GM19452 (cell line): ENCODE data around the gene SNAPC1.
A peak's percentile ranks its signal among the peaks of the same experiment; 100 is the strongest.

Experiments used
- ATAC-seq: cut with Tn5 transposase; IDR thresholded peaks from one replicate; pipeline ENCODE4 v1.9.1; 2021; ENCODE audit not compliant: unreplicated experiment

Gene SNAPC1

DNA sequence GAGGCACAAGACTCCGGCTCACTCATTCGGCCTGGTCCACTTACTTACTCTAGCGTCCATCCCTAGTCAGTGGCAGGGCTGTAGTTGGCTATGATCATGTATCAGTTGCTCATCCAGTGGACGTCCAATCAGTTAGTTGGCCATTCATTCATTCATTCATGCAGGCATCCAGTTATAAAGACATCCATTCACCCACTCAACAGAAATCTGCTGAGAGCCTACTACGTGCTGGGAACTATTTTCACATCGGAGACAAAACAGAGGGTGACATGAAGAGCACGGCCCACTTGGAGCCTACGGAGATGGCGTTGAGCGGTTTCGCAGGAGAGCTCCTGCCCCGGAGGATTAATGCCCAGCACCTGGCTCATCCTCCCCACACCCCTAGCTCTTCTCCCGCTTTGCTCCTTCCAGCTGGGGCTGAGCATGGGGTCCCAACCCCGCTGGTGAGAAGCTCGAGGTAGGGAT is 49.7 kb downstream of the SNAPC1 start:
- ATAC-seq = no peak

DNA sequence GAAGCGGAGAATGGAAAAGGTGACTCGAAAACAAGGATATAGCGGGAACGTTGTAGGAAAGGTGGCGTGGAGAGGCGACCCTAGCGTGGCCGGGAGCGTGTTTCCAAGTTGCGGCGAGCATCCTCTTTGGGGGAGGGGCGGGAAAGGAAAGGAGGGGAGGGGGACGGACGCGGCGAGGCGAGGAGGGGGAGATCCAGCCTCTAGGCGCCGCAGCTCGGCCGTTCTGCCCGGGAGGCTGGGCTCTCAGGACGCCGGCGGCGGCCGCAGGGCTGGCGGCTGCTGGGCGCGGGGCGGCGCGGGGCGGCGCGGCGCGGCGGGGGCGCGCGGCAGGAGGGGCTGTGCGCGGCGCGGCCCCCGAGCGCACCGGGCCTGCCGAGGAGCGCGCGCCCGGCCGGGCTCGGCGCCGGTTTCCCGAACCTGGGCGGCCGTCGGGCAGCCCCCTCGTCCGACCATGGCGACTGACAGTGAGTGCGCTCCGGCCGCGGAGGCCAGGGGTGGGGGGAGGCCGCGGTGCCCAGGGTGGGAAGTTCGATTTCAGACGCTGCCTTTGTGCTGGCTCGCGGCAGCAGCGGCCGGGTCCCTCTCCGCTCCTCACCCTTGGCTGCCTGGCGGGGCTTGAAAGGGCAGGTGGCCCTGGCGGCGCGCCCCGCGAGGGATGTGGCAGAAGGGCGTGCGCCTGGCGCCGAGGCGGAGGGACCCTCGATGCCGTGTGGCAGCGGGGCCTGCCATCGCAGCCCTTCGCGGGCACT is 50.3 kb downstream of the SNAPC1 start, which contains the start of gene SYT16:
Gene SYT16 (plus strand): TSS at position 357 of the 749 bp plus-strand sequence.
- ATAC-seq = no peak

DNA sequence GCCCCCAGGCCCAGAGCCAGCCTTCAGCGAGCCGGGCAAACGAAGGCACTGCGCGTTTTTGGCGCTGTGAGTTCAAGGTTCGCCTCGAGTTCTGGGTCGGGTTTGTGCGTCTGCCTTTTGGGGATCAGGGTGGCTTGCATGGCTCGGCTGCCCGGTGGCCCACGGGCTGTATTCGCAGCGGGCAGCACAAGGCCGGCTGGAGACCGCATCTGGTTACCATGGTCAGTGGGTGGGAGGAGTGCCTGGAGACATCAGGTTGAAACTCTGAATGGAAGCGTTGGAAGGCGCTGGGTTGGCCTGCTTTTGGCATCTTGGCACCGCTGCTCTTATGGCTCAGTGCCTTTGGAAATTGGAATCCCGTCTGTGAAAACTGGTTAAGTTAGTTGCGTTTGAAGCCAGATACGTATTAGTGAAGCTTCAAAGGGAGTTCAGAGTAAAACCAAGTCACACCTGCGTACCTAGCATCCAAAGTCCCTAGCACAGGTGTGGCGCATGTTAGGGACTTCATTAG is 50.9 kb downstream of the SNAPC1 start:
- no peak for ATAC-seq

DNA sequence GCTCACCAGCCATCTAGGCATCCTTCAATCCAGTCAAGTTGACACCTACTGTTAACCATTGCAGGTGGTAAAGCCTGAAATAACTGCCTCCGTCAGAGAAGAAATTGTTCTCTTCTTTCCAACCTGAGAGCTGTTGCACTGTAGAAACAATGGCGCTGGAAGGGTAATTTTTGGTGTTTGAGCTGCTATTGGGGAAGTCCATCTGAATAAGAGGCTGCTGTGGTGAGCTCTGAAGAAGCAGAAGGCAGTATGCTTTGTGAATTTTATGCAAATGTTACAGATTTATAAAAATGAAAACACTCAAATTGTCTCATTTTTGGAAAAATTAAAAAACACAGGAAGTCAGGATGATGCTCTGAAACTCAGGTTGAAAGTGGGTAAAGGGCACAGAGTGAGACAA is 60.2 kb downstream of the SNAPC1 start:
- ATAC-seq = no peak

DNA sequence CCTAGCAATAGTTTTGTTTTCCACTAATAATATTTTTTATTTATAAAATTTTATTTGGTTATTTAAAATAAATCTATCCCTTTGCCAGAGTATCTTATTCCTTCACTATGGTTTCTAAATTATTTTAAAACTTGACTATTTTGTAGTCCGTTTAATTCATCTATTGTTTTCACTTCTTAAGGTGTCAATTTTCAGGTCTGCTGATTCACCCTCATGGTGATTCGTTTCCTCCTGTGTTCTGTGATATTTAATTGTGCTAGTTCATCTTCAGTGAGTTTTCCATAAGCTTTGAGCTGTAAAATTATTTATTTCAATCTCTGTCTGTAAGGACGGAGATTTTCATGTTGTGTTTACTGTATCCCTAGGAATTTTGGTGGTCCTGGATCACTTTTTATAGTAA is 70.6 kb downstream of the SNAPC1 start:
- ATAC-seq = no peak

DNA sequence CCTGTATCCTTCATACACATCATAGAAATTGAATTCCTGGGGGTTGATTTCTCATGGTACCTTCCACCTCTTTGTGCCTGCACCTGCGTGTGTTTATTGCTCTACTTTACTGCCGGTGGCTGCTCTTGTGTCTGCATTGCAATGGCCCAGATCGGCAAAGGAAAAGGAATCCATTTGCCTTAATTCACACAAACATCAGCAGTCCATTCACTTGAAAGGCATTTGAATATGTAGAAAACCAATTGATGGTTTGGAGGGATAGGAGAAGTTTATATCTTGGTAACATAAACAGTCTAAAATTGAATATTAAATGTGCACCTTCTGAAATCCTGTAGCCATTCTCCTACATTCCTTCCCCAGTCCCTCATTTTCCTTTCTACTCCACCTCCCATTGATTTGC is 74.0 kb downstream of the SNAPC1 start:
- ATAC-seq = no peak

DNA sequence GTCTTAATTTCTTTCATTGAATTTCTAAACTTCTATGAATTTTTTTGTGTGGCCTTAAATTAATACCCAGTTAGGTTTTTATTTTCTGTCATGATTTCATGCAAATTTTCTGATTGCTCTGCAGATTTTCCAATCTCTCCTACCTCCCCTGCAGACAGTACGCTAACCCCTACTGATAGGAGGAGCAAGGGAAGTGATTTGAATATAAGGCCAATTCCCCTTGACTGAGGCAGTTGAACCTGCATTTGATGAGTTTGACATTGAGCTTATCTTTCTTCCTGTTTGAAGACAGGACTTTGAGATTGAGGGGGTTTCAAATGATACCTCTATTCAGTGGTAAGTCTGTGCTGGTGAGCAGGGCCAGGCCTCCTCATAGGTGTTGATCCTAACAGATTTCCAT is 74.6 kb downstream of the SNAPC1 start:
- ATAC-seq = no peak

DNA sequence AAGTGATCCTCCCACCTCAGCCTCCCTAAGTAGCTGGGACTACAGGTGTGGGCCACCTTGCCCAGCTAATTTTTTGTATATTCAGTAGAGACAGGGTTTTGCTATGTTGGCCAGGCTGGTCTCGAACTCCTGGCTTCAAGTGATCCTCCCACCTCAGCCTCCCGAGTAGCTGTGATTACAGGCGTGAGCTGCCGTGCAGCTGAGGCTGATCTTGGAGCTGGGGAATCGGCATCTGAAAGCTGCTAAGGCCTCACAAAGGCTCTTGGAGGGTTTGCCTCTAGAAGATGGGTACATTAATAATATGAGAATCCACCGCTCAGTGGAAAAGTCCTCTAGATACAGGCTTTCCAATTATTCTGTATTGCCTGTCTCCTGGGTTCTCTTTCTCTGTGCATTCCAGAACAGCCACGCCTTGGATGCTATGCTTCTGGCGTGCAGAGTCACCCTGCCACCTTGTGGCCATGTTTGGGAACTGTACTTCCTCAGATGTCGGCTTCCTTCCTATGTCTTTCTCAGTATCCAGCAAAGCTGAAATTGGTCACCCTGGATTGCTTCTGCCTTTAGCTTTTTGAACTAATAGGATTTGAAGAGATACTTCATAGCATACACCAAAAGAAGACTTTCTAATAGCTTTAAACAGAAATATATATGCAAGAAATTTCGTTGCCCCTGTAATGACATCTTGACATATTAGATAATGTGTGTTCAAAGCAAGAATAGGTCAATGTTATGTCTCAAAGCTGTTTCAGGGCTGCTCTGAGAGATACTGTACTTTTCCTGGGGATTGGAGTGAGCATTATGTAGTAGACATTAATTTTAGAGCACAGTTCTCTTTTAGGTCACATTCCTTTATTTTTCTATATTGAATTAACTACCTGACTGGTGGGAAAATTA is 75.4 kb downstream of the SNAPC1 start:
- ATAC-seq = peak; percentile 93

DNA sequence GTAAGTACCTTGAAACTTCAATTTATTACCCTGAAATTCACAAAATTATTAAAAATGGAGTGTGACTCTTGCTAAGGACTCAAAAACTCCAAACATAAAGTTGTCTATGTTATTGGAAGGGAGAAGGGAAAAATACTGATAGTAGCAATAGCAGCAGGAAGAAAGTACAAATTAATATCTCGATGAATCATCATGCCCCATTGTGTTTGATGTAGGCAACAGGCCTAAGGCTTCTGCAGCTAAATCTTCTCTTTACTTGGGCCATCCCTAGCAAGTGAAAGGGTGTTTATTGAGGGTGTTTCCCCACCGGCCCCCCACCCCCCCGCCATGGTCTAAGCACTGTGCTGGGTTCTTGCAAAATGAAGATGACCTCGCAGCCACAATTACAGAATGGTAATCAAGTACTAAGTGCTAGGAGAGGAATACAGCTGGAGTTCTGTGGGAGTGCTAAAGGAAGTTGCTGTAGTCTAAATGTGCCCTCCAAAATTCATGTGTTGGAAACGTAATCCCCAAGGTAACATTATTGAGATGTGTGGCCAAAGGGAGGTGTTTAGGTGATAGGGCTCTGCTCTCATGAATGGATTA is 76.5 kb downstream of the SNAPC1 start:
- no peak for ATAC-seq

DNA sequence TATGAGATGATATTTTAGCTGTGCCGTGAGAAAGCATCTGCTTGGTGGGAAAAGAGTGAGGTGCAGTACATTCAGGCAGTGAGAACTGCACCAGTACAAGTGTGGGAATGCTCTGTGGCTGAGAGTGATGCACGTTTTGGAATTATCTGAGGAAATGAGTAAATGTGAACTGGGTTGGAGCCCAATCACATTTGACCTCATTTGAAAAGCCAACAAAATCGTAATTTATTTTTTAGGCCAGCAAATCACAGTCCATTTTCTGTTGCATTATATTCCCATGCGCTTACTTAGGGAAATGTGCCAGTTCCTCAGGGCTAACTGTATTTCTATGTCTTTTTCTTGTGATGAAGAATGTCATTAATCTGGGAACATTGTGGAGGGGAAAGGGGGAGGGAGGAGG is 77.3 kb downstream of the SNAPC1 start:
- no peak for ATAC-seq

DNA sequence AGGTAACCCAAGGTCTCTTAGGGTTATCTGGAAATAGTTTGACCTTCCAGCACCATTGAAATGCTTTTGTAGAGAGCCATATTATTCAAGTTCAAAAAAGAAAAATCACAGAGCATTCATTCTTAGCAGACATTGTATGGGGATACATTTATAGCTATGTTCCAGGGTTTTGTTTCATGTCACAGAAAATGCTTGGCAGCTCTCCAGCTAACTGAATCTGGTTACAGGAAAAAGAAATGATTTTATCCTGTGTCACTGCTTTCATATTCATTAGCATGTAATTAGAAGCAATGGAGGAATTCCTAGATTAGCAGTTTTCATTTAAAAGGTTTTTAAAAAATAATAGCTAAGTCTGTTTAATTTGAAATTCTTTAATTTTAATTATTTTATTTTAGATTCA is 78.9 kb downstream of the SNAPC1 start:
- no peak for ATAC-seq
